NCI-H524 (cell line): ENCODE measurements around the gene F10.

Experiments
- DNase-seq, 2 experiments: peaks; one replicate each; lab custom pipeline; 2025; lab: John Stamatoyannopoulos, UW

The F10 gene

DNA sequence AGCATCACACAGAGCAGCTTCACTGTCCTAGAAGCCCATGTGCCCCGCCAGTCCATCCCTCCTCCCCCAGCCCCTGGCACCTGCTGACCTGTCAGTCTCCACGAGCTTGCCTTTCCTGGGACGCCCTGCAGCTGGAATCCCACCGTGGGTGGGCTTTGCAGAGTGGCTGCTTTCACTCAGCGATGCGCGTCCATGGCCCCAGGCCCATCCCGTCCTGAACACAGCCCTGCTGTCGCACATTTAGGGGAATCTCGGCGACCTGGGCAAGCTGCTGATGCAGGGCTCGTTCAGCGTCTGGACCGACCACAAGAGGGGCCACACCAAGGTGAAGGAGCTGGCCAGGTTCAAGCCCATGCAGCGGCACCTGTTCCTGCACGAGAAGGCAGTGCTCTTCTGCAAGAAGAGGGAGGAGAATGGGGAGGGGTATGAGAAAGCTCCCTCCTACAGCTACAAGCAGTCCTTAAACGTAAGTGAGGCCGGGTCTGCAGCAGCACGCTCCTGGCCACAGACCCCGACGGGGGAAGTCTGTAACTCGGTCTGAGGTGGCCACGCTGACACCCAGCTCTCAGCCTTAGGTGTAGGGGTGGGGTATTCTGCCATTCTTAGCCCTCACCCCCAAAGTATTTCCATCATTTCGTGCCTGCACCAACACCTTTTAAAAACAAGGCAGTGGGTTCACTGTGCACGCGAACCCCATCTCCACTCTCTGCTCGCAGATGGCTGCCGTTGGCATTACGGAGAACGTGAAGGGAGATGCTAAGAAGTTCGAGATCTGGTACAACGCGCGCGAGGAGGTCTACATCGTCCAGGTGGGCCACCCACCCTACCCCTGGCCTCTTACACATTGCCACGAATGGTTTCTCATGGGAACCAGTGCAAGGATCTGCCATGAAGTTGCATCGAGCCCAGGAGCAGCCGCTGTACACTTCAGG, 35.3 kb upstream of the F10 start:
- no peak for DNase-seq

DNA sequence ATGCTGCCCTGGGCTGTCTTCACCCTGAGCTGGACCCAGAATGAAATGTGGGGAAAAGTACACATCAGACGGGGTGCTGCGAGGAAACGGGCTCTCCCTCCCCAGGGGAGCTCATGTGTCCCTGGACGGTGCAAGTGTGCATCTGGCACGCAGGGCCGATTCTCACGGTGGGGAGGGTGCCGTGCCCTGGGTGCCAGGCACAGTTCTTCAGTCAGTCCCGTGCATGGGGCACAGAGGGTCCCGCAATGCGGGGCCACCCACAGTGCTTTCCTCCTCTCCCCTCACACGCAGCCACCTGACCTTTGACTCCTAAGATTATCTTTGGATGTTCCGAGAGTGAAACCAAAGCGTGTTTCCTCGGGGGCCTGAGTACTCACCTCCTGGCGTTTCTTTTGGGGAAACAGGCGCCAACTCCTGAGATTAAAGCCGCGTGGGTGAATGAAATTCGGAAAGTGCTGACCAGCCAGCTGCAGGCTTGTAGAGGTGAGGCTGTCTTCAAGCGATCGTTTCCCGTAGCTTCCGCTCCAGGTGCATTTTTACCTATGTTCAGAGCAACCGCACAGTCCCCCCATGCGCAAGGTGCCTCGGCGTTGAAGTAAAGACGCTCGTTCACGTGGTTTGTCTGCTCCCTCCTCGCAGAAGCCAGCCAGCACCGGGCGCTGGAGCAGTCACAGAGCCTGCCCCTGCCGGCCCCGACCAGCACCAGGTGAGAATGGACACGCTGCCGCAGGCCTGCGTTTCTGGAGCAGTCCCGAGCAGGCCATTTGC, 34.5 kb upstream of the F10 start:
- DNase-seq = no peak

DNA sequence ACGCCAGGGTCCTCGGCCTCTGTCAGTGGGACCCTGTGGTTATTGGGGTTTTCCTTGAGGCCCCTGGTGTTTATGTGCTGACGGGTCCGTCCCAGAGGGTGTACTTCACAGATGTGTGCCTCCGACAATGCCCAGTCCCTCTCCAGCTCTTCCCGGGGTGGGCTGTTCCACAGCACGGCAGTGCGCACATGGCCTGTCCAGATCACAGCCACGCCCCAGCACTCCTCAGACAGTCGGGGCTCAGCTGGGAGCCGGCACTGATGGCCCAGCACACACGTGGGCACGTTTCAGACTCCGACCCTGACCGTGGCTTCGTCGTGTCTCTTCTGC, 33.9 kb upstream of the F10 start:
- no peak for DNase-seq

DNA sequence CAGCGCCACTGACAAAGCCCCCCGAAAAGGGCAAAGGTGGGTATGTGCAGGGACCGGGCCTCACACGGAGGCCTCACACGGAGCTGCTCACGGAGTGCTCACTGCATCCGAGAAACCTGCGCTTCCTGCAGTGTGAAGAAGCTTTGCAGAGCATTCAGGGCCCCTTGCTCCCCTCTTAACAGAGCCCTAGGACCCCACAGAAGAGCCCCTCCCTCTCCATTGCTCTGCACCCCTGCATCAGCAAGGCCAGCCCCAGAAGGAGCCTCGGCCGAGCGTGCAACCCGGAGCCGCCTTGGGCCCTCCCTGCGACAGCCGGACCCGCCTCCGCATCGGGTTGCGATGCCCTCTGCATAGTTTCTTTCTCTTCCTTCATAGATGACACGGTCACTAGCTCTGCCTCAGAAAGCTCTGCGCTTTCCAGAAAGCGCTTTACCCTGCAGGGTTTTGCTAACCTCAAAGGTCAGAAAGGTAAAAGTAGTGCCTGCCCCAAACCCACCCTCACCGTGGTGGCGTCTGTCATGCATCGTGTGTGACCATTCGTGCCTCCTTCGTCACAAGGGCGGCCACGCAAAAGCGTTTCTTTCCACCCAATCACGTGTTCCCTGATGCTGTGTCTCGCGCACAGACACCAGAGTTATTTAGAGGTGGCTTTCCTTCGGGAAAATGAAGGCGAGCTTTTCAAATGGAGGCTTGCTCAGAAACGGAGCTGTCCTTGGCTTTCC, 32.7 kb upstream of the F10 start:
- DNase-seq = no peak

DNA sequence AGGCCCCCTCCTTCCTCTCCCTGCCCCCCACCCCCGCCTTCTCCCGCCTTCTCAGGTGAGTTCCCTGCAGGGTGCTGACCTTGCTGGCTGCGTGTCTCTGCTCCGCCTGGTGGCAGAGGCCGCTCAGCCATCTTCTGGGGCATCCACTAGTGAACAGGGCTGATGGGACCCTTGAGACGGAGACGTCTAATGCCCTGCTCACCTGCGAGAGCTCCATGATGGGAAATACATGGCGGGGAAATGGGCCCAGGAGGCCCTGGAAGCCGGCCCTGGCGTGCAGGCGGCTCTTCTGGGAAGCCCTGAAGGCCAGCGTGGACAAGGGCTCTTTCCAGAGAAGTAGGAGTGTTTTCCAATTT, 32.2 kb upstream of the F10 start:
- DNase-seq = no peak

DNA sequence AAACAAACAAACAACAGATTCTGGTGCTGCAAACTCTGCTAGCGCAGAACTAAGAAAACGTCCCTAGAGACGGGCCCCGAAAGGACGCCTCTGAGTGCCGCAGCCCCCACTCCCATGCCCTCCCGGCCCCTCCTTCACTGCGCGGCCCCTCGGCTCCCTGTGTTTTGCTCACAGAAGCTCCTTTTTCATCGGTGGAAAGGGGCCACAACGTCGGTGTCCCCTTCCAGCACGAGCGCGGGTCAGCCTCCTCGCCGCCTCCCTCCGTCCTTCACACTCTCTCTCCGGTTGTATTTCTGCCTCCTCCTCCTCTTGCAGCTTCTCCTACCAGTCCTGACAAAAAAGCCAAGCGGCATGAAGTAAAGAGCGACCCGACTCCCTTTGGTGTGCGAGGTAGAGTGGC, 31.8 kb upstream of the F10 start:
- no peak for DNase-seq

DNA sequence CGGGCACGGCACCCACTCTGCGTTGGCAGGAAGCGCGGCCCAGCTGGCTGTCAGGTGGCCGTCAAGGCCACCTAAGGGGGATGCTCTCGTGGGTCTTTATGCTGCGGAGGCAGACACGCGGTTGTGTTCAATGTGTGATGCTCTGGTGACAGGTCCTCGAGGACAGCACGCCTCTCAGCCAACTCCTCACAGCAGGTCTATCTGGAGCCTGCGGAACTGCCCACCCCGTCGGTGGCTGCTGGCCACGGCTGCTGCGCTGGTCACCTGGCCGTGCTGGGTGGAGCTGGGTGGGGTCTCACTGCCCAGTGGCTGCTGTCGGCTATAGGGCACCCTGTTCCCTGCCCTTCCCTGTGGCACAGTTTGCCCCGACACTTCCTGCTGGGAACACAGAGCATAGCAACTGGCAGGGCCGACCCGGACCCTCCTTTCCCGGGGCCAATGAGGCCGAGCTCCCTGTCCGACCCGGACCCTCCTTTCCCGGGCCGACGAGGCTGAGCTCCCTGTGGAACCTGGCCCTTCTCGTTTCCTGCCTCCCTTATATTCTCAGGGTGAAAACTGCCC, 31.3 kb upstream of the F10 start:
- DNase-seq = no peak

DNA sequence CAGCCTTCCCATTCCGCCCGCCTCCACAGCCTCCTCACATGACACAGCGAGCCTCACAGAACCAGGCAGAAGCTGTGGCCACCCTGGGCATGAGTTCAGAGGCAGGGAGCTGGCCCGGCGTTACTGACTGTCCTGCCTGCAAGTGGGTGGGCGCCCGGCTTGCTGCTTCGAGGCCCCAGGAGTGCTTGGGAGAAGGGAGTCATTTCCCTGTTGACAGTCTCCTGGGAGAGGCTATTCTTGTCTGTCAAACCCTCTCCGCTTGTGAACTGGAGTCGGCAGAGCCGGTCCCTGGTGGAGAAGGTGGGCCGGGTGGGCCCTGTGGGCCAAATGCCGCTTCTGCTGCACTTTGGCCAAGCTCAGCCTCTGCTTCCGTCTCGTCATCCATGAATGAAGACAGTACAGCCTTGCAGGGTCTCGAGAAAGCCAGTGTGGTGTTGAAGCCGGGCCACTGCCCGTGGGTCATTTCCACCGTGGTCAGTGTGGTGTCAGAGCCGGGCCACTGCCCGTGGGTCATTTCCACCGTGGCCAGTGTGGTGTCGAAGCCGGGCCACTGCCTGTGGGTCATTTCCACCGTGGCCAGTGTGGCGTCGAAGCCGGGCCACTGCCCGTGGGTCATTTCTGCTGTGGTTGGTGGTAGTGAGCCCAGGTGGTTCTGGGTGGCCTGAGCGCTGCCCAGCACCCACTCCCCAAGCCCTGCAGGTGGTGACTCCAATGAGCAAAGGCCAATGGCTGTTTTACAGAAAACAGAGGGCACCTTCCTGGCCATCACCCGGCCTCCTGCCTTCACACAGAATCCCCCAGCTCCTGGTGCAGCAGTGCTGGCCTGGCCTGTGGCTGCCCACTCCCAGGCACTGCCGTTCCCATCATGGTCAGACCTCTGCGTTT, 30.5 kb upstream of the F10 start:
- no peak for DNase-seq

DNA sequence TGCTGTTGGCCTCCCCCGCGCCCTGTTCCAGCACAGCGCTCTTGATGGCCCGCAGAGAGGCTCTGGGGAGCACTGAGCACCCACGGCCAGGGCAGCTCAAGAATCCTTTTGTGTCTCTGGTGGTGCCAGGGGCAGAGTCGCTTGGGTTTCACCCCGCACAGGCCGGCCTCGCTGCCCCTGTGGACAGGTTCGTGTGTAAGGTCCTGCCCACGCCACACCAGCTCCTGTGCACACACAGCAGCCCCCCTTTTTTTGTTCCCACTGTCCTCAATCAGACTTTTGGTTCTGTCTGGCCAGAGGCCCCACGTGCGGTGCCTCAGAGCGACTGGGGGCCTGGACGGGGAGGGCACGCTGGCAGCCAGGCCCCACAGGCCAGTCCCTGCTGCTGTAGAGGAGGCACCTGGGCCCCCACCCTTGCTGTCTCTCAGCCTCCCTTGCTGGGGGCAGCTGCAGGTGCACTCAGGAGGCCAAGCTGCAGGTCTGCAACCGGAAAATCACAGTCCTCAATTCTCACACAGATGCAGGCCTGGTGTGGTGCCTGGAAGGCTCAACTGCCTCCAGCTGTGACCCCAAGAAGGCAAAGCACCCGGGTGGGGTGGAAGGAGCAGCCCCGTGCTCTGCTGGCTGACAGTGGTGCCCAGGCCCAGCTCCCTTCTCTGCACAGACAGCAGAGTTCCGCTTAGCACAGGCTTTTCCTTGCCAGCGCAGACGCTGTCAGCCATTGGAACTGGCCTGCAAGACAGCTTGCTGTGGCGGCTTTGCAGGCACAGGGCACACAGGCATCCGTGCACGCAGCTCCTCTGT, 29.6 kb upstream of the F10 start:
- DNase-seq = no peak

DNA sequence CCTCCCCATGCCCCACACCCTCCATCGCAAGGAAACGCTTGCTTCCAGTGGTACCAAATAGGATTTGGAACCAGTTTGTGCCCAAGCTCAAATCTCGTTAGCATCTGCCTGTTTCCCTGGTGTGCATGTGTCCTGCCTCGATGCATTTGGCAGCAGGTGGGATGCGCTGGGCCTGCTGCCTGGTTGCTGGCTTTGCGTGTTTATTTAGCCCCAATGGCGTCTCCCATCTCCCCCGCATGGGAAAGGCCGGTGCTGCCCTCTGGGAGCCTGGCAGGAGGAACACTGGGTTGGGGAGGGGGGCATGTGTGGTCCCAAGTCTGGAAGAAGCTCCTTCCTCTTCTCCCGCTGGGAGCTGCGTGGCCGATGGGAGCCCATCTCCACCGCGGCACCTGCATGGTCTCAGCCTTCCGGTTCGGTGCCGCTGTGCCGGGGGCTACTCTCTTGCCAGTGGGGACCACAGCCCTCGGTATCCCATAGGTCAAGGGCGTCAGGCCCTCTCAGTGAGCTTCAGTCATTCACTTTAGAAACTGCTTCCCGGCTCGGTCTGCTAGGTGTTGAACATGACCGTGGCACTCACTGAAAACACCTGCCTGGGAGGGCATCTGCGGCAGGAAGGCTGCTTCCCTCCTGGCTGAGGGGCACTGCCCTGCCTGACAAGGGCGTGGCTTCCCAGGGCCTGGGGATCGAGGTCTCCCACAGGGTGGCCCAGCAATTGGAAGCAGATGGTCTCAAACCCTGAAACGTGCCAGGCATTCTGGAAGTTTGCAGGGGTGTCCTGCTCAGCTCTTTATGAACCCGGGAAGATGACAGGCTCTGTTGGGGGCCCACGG, 28.8 kb upstream of the F10 start:
- DNase-seq = no peak

DNA sequence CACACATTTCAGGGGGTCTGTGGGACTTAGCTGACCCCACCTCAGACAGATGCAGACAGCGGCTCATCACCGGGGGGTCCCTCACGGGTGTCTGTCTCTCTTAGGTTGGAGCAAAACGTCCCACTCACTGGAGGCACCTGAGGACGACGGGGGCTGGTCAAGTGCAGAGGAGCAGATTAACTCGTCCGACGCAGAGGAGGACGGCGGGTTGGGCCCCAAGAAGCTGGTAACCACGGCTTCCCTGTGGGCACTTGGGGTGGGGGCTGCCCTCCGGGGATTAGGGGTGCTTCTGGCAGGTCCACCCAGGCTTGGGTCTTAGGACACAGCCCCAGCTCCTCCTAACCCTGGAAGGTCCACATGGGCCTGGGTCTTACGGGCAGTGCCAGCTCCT, 28.2 kb upstream of the F10 start:
- DNase-seq = no peak

DNA sequence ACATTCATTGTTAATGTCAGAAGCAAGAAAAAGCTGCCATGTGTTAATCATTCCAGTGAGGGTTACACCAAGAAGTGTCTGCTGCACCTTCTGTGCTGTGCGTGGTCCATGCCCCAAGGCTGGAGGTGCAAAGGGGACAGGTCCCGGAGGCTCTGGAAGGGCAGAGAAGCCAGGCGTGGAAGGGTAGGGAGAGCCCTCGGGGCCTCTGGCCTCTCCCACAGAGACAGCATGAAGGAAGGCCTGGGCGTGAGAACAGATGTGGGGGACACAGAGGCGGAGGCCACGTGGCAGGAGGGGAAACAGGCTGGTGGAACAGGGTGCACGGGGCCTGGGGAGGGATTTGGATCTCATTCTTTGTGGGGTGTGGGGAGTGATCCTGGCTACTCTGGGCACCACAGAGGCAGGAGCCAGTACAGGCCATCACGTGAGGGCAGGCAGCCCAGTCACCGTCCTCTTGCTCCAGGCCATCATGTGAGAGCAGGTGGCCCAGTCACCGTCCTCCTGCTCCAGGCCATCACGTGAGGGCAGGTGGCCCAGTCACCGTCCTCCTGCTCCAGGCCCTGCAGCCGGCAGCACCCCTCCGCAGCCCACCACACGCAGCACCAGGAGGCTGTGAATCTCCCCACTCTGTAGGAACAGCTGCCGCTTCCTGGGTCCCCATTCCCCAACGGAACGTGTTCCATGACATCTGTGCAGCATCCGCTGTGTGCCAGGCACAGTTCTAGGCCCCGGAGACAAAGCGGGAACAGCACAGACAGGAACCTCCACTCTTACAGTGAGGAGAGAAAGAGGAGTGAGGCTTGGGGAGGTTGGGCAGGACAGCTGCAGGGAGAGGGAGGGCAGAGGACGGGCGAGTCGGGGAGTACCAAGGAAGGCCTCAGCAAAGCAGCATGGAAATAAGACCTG, 27.2 kb upstream of the F10 start:
- DNase-seq = no peak

DNA sequence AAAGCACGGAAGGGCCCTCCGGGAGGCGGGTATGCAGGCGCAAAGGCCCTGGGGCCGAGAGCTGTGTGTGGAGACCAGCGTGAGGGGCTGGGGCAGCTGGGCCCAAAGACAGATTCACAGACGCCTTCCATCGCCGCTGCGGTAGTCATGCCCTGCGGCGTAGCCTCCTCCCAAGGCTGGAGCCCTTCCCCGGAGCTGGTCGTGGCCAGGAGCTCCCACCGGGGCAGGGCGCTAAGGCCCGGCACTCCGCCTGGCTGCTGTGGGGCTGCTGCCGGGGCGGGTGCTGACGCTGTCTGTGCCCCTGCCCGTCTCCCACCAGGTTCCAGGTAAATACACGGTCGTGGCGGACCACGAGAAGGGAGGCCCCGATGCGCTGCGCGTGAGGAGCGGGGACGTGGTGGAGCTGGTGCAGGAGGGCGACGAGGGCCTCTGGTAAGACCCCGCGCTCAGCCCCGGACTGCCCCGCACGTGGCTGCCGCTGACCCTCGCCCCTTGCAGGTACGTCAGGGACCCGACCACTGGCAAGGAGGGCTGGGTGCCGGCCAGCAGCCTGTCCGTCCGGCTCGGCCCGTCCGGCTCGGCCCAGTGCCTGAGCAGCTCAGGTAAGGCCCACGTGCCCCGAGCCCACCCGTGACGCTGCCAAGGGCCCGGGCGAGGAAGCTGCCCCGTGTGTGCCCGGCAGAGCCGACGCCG, 26.4 kb upstream of the F10 start:
- DNase-seq = no peak

DNA sequence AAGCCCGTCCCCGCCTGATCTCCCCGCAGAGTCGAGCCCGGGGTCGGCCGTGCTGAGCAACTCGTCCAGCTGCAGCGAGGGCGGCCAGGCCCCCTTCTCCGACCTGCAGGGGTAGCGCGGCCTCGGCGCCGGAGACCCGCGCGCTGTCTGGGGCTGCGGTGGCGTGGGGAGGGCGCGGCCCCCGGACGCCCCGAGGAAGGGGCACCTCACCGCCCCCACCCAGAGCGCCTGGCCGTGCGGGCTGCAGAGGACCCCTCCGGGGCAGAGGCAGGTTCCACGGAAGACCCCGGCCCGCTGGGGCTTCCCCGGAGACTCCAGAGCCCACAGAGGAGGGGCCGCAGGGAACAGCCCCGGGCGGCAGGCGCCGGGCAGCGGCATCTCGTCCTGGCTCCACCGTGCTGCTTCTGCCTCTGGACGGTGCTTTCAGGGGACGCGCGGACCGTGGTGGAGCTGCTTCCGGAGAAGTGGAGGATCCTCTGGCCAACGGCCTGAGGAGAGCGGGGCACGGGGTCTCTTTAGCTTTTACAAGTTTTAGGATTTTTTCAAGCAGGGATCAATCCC, 25.8 kb upstream of the F10 start:
- no peak for DNase-seq

DNA sequence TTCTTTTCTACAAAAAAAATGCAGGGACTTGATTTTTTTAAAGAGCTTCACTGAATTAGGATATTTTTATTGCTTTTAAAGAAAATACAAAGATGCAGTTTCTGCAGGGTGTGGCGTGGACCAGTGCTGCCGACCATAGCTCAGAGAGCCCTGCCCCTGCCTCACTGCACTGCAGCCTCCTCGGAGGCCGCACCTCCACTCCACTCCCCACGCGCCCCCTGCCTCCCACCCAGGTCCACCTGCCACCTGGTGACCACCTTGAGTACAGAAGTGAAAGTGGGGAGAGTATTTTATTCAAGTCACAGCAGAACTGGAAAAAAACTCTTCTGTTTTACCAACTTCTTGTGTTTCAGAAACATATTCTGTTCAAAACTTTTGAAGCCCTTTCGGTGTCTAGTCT, 24.9 kb upstream of the F10 start:
- no peak for DNase-seq

DNA sequence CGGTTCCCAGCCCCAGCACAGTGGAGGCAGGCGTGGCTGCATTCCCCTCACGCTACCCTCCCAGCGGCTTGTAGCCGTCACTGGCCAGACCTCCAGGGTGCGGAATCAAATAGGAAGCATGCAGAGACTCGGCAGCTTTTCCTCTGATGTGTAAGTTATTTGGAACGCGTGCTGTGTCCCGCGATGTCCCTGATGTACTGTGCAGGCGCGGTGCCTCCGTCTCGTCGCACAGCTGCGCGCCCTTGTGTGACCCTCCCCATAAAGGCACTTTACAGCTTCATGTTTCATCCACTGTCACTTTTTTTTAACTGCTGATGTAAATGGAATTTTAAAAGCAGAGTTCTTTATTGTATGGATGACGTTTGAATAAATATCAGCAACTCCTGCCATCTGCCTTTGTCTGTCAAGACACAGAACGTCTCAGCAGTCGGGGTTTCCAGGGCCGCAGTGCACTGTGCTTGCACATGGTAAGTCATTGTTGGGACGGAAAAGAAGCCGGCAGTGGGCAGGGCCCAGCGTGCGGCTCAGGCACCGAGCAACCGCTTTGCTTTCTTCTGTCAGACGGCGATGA, 24.4 kb upstream of the F10 start:
- no peak for DNase-seq

DNA sequence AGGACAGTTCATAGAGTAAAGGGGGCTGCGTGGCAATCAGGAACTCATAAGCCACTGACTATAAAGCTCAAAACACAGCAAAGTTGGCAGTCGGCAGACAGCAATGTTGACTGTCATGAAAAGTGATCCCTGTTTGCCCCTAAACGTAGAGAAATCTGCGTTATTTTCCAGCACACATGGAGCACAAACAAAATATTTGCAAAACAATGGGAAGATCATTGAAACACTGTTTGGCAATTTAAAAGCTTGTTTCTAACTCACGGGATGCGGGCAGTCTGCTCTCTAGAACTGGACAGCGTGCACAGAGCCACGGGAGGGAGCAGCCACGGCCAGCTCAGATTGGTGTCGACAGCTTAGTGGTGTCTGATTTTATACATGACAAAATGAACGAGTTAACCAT, 23.5 kb upstream of the F10 start:
- DNase-seq = no peak
